IPS-18a (cell line): ENCODE data around the gene TEX48.

Experiments
- H3K27ac ChIP-seq: one replicate; pipeline ENCODE4 v1.5.1; 2013; ENCODE audit warnings: low read length
- H3K27me3 ChIP-seq: one replicate; pipeline ENCODE4 v1.6.1; 2013; ENCODE audit warnings: mild to moderate bottlenecking, low read length; ENCODE audit not compliant: control insufficient read depth, insufficient read depth
- H3K36me3 ChIP-seq: one replicate; pipeline ENCODE4 v1.6.1; 2013; ENCODE audit warnings: low read depth, low read length; ENCODE audit not compliant: control insufficient read depth
- H3K4me1 ChIP-seq: one replicate; pipeline ENCODE4 v1.6.1; 2013; ENCODE audit warnings: low read depth, low read length; ENCODE audit not compliant: control insufficient read depth
- H3K4me3 ChIP-seq: one replicate; pipeline ENCODE4 v1.5.1; 2013; ENCODE audit warnings: low read length
- H3K9ac ChIP-seq: one replicate; pipeline ENCODE4 v1.6.1; 2013; ENCODE audit warnings: mild to moderate bottlenecking, low read length, moderate library complexity
- H3K9me3 ChIP-seq: one replicate; pipeline ENCODE4 v1.6.1; 2013; ENCODE audit warnings: low read depth, low read length; ENCODE audit not compliant: control insufficient read depth

The TEX48 gene

GRCh38 chr9:114678795-114679194, 3.2 kb downstream of the TEX48 start:
- H3K4me3 ChIP-seq, result no peak overlapping the region
- no peaks in the 10 kb centered on the region for H3K27me3 ChIP-seq
- H3K36me3 ChIP-seq, result no peaks in the 10 kb centered on the region
- H3K9ac ChIP-seq, result no peak overlapping the region
- no peak overlapping the region for H3K27ac ChIP-seq
- no peaks in the 10 kb centered on the region for H3K9me3 ChIP-seq
- H3K4me1 ChIP-seq, result peaks cover 4% of the 10 kb centered on the region

DNA sequence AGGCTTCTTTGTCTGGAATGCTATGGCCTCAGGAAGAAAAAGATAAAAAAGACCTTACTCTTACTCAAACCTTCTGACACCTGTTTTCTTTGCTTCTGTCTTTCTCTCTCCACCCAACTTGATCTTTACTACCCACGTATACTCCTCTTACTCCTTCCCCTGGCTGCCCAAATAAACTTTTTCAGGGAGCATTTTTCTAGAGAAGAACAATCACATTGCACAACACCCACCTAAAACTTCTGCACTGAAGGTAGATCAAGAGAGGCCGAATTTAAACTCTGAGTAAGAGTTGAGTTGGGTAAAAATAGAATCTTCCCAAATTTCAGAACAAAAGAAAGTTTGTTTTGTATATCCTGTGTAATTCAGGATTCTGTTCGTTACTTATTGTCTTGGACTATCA, 3.9 kb downstream of the TEX48 start:
- no peaks in the 10 kb centered on the region for H3K27me3 ChIP-seq
- no peaks in the 10 kb centered on the region for H3K36me3 ChIP-seq
- no peak overlapping the region for H3K9ac ChIP-seq
- H3K4me1 ChIP-seq, result peaks cover 4% of the 10 kb centered on the region
- H3K9me3 ChIP-seq, result no peaks in the 10 kb centered on the region
- H3K4me3 ChIP-seq, result no peak overlapping the region
- no peak overlapping the region for H3K27ac ChIP-seq

DNA sequence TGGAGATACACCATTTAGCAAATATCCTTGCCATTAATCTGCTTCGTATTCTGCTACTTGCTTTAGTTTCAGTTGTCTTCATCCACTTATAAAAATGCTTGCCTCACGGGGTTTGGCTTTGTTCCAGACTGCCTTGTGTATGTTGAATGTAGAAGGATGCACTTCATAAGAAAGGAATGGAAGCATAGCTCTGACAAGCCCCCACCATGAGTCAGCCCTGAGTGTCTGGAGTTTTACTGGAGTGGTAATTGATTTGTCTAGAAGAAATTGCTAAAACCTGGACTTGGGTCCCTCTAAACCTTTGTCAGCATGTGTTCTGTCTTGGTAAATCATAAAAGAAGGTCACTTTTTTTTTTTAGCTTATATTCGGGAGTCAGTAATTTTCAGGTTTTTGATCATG, 4.6 kb downstream of the TEX48 start:
- H3K27ac ChIP-seq, result no peak overlapping the region

DNA sequence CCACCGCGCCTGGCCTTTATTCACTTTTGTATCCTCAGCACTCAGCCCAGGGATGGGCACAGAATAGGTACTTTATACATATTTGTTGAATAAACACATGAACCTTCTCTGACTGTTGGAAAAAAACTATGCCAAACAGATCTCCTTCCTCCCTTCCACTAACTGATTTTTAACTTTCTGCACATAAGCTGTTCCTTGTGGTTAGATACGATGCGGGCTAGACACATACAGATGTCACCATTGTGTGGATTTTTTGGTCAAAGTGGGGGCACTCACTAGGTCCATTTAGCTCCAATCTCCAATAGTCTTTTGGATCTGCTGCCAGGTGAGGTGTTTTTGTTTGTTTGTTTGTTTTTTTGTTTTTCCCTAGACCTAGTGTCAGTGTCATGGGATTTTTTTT, 5.1 kb downstream of the TEX48 start:
- Histone ChIP-seq H3K27me3 (no peaks in the 10 kb centered on the region), H3K4me1 (peaks cover 4% of the 10 kb centered on the region), H3K4me3 (no peak overlapping the region), H3K9ac (no peak overlapping the region), H3K36me3 (no peaks in the 10 kb centered on the region), H3K9me3 (no peaks in the 10 kb centered on the region), H3K27ac (no peak overlapping the region)

More for the DNA sequence above, 4.6 kb downstream of the TEX48 start:
- no peak overlapping the region for H3K9ac ChIP-seq
- H3K9me3 ChIP-seq, result no peaks in the 10 kb centered on the region
- H3K4me1 ChIP-seq, result peaks cover 4% of the 10 kb centered on the region
- no peak overlapping the region for H3K4me3 ChIP-seq
- H3K27me3 ChIP-seq, result no peaks in the 10 kb centered on the region
- H3K36me3 ChIP-seq, result no peaks in the 10 kb centered on the region

- Histone ChIP-seq H3K9ac (no peak overlapping the region), H3K9me3 (no peaks in the 10 kb centered on the region), H3K27ac (no peak overlapping the region), H3K4me1 (peaks cover 4% of the 10 kb centered on the region), H3K27me3 (no peaks in the 10 kb centered on the region), H3K36me3 (no peaks in the 10 kb centered on the region), H3K4me3 (no peak overlapping the region)
These were observed 7.0 kb downstream of the TEX48 start for GRCh38 chr9:114674798-114675540.

GRCh38 chr9:114674076-114674797, 7.8 kb downstream of the TEX48 start:
- Histone ChIP-seq H3K27me3 (no peaks in the 10 kb centered on the region), H3K36me3 (no peaks in the 10 kb centered on the region), H3K9me3 (no peaks in the 10 kb centered on the region)

DNA sequence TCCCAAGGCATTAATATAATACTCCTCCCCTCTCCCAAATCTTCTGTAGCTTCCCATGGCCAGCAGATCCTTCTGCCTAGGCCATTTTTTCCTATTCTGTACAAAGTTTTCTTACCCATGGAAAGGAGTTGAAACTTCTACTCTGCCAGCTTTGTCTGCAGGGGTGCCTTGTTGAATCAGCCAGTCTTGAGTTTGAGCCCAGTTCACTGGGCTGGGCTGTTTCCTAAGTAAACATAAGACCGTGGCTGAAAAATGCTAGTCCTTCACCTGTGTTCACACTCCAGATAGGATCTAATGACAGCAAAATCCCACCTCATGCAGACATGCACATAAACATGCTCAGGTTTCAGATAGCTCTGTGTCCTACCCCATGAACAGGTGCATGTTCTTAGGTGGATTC, 10.4 kb downstream of the TEX48 start:
- Histone ChIP-seq H3K9ac (no peak overlapping the region), H3K4me1 (peaks cover 4% of the 10 kb centered on the region), H3K27ac (no peak overlapping the region), H3K4me3 (no peak overlapping the region), H3K9me3 (no peaks in the 10 kb centered on the region), H3K36me3 (no peaks in the 10 kb centered on the region), H3K27me3 (no peaks in the 10 kb centered on the region)

More at GRCh38 chr9:114674076-114674797, 7.8 kb downstream of the TEX48 start:
- no peak overlapping the region for H3K4me3 ChIP-seq
- H3K4me1 ChIP-seq, result peaks cover 4% of the 10 kb centered on the region
- no peak overlapping the region for H3K9ac ChIP-seq
- no peak overlapping the region for H3K27ac ChIP-seq

DNA sequence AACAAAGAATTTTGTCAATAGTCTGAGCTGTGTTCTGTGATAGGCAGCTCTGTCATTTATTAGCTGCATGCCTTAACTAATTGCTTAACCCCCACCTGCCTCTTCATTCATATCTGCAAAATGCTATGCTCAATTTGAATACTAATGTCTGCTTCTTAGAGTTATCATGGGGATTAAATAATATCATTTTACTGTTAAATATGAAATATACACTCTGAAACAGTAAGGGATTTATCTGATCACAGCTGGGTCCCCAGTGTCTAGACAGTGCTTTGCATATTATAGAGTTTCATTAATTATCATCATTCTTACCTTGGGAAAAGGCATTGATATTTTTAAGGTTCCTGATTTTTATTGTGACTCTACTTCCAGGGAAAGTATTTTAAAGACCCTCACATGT, 12.0 kb downstream of the TEX48 start:
- no peaks in the 10 kb centered on the region for H3K9me3 ChIP-seq
- no peak overlapping the region for H3K9ac ChIP-seq
- no peaks in the 10 kb centered on the region for H3K36me3 ChIP-seq
- no peaks in the 10 kb centered on the region for H3K27me3 ChIP-seq
- H3K4me3 ChIP-seq, result no peak overlapping the region
- H3K27ac ChIP-seq, result no peak overlapping the region
- H3K4me1 ChIP-seq, result peaks cover 4% of the 10 kb centered on the region

- Histone ChIP-seq H3K9ac (no peak overlapping the region), H3K36me3 (no peaks in the 10 kb centered on the region), H3K27ac (no peak overlapping the region), H3K4me1 (no peaks in the 10 kb centered on the region), H3K4me3 (no peak overlapping the region), H3K9me3 (no peaks in the 10 kb centered on the region), H3K27me3 (no peaks in the 10 kb centered on the region)
These were observed 13.8 kb downstream of the TEX48 start for GRCh38 chr9:114668146-114668545.

DNA sequence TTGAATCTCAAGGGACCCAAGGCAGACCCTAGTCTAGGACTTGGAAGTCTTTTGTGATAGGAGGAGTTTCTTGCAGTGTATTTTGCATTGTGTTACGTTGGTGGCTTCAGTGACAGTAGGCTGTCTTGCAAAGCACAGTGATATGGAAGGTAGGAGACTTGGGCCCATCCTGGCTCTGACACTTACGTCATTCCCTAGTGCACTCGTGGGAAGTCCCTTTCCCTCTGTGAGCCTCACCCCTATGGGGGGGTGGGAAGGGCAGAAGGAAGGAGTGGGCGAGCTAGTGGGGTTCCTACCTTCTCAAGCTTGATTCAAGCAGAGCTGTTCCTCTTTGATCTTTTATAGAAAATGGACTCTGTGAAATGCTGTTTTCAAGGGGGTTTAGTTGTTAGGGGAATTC, 15.1 kb downstream of the TEX48 start:
- peaks cover 7% of the 10 kb centered on the region for H3K4me1 ChIP-seq
- no peaks in the 10 kb centered on the region for H3K27me3 ChIP-seq
- H3K36me3 ChIP-seq, result no peaks in the 10 kb centered on the region
- no peak overlapping the region for H3K9ac ChIP-seq
- no peaks in the 10 kb centered on the region for H3K9me3 ChIP-seq
- H3K27ac ChIP-seq, result no peak overlapping the region
- no peak overlapping the region for H3K4me3 ChIP-seq

GRCh38 chr9:114666401-114666800, 15.6 kb downstream of the TEX48 start:
- Histone ChIP-seq H3K27me3 (no peaks in the 10 kb centered on the region), H3K9ac (no peak overlapping the region), H3K4me3 (no peak overlapping the region), H3K9me3 (no peaks in the 10 kb centered on the region), H3K4me1 (peaks cover 7% of the 10 kb centered on the region), H3K27ac (no peak overlapping the region), H3K36me3 (no peaks in the 10 kb centered on the region)

DNA sequence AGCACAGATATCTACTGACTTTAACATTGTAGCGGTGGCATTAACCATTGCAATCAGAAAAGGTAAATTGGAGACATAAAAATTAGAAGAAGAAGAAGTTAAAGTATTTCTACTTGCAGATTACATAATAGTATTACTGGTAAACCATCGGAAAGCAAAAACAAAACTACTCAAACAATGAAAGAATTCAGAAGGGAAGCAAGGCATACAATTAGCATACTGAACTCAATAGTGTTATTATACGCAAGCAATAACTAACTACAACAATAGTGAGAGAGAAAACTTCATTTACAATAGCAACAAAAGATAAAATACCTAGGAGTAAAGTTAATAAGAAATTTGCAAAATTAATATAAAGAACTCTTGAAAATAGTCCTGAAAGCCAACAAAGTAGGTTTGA, 17.8 kb downstream of the TEX48 start:
- Histone ChIP-seq H3K36me3 (no peaks in the 10 kb centered on the region), H3K27me3 (no peaks in the 10 kb centered on the region), H3K27ac (no peak overlapping the region), H3K4me1 (peaks cover 7% of the 10 kb centered on the region), H3K4me3 (no peak overlapping the region), H3K9ac (no peak overlapping the region), H3K9me3 (no peaks in the 10 kb centered on the region)
